Mucosa of rectum (tissue), 2 donors: ENCODE measurements around the gene ZBTB7B.
A peak's percentile ranks its signal among the peaks of the same experiment; 100 is the strongest.

Experiments
- H3K27ac ChIP-seq, 2 donors: one replicate each; pipeline ENCODE4 v1.7.0; 2013; ENCODE audit warnings: inconsistent platforms in 2 of 2, low read depth in 2 of 2, low read length in 2 of 2
- H3K27me3 ChIP-seq, 2 donors: one replicate each; pipeline ENCODE4 v1.7.0; 2013; ENCODE audit warnings: low read length in 2 of 2; ENCODE audit not compliant: control insufficient read depth in 2 of 2, insufficient read depth in 2 of 2
- H3K36me3 ChIP-seq, 2 donors: one replicate each; pipeline ENCODE4 v1.7.0; 2013; ENCODE audit warnings: low read length in 2 of 2; ENCODE audit not compliant: control insufficient read depth in 2 of 2, insufficient read depth in 2 of 2
- H3K4me1 ChIP-seq, 2 donors: one replicate each; pipeline ENCODE4 v1.7.0; 2013; ENCODE audit warnings: low read length in 2 of 2, mild to moderate bottlenecking in 1 of 2; ENCODE audit not compliant: control insufficient read depth in 2 of 2, insufficient read depth in 2 of 2
- H3K4me3 ChIP-seq, 2 donors: one replicate each; pipeline ENCODE4 v1.7.0; 2013; ENCODE audit warnings: low read length in 2 of 2
- H3K9ac ChIP-seq, 2 donors: one replicate each; pipeline ENCODE4 v1.7.0; 2013; ENCODE audit warnings: low read length in 2 of 2, low read depth in 1 of 2, mild to moderate bottlenecking in 1 of 2
- H3K9me3 ChIP-seq, 2 donors: one replicate each; pipeline ENCODE4 v1.7.0; 2013; ENCODE audit warnings: low read length in 2 of 2; ENCODE audit not compliant: control insufficient read depth in 2 of 2
- donor health status: healthy.
- donor health status: Normal muscosa, but diverticular disease.

Gene ZBTB7B

DNA sequence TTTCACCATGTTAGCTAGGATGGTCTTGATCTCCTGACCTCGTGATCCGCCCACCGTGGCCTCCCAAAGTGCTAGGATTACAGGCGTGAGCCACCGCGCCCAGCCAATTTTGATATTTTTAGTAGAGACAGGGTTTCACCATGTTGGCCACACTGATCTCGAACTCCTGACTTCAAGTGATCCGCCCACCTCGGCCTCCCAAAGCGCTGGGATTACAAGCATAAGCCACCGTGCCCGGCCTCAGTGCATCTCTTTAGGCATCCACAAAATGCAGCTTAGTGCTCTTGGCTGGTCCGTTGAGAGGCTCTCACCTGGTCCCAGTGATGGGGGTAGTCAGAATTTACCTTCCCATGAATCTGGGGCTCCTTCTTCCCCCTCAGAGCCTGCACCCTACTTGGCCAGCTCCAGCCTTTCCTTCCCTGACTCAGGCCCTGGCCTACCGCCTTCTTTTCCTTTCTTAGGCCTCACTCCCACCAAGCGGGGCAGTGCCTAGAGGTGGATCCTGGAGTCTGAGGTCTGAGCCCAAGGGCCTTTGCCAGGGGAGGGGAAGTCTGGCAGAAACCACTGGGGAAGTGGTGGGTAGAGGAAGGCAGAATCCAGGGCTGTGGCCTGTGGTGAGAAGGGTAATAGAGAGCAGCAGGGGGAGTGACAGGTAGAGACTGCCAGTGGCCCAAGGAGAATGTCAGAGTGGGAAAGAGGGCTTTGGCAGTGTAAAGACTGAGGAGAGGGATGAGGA lies 5.5 kb upstream of the ZBTB7B start:
- Histone ChIP-seq H3K36me3 (peaks cover 0 to 2% of the 10 kb centered on the region in 2 donors), H3K9ac (no peak overlapping the region), H3K4me1 (peaks cover 8 to 21% of the 10 kb centered on the region in 2 donors), H3K9me3 (no peaks in the 10 kb centered on the region), H3K27me3 (no peaks in the 10 kb centered on the region), H3K4me3 (no peak overlapping the region), H3K27ac (no peak overlapping the region)

GRCh38 chr1:154998201-154998780 lies 4.3 kb upstream of the ZBTB7B start:
- no peak overlapping the region for H3K4me3 ChIP-seq
- no peaks in the 10 kb centered on the region for H3K27me3 ChIP-seq
- H3K9ac ChIP-seq, result no peak overlapping the region
- no peak overlapping the region for H3K27ac ChIP-seq
- H3K4me1 ChIP-seq, result peaks cover 8 to 21% of the 10 kb centered on the region in 2 donors
- peaks cover 0 to 3% of the 10 kb centered on the region in 2 donors for H3K36me3 ChIP-seq
- H3K9me3 ChIP-seq, result no peaks in the 10 kb centered on the region

DNA sequence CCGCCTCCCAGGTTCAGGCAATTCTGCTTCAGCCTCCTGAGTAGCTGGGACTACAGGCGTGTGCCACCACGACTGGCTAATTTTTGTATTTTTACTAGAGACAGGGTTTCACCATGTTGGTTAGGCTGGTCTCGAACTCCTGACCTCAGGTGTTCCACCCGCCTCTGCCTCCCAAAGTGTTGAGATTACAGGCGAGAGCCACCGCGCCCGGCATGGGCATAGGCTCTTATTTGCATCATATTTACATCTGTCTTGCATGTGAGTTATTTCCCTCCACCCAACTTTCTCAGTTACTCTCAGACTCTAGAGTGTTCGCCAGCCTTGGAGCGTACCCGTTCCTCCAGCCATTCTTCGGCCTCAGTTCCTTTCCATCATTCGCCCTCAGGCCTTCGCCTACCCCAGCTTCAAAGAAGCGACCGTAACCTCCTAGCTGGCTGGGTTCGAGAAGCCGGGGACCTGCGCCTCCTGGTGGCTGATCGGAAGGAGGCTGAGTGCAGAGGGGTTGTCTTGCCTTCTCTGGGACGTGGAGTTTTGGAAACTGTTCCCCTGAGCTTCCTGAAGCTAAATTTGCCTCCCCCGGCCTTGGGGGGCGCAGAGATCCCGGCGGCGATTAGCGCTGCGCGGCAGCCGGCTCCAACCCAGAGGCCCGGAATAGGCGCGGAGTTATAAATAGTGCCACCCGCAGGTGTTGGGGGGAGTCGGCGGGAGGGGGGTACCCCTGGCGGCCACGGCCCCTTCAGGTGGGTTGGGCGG lies 3.6 kb upstream of the ZBTB7B start:
- H3K9me3 ChIP-seq, result no peaks in the 10 kb centered on the region
- peak overlapping the region; percentile 40 to 66 for H3K4me3 ChIP-seq
- peaks cover 0 to 3% of the 10 kb centered on the region in 2 donors for H3K36me3 ChIP-seq
- H3K4me1 ChIP-seq, result peaks cover 8 to 21% of the 10 kb centered on the region in 2 donors
- no peaks in the 10 kb centered on the region for H3K27me3 ChIP-seq
- peak overlapping the region; percentile 7 to 99 for H3K27ac ChIP-seq
- H3K9ac ChIP-seq, result peak overlapping the region in 1 of 2 donors; percentile 46

GRCh38 chr1:154999571-155000410 lies 2.8 kb upstream of the ZBTB7B start:
- H3K27ac ChIP-seq, result peak overlapping the region; percentile 99
- H3K4me3 ChIP-seq, result peak overlapping the region; percentile 87 to 88
- no peaks in the 10 kb centered on the region for H3K27me3 ChIP-seq
- H3K9ac ChIP-seq, result peak overlapping the region; percentile 89 to 92
- H3K36me3 ChIP-seq, result peaks cover 0 to 3% of the 10 kb centered on the region in 2 donors
- peaks cover 16 to 29% of the 10 kb centered on the region in 2 donors for H3K4me1 ChIP-seq
- no peaks in the 10 kb centered on the region for H3K9me3 ChIP-seq

- H3K27ac ChIP-seq, result peak overlapping the region; percentile 99
- no peaks in the 10 kb centered on the region for H3K9me3 ChIP-seq
- H3K4me1 ChIP-seq, result peaks cover 20 to 34% of the 10 kb centered on the region in 2 donors
- peaks cover 0 to 3% of the 10 kb centered on the region in 2 donors for H3K36me3 ChIP-seq
- peak overlapping the region; percentile 87 to 88 for H3K4me3 ChIP-seq
- H3K9ac ChIP-seq, result peak overlapping the region; percentile 89 to 93
- H3K27me3 ChIP-seq, result no peaks in the 10 kb centered on the region
Observed at GRCh38 chr1:155000411-155000725, 2.2 kb upstream of the ZBTB7B start.

DNA sequence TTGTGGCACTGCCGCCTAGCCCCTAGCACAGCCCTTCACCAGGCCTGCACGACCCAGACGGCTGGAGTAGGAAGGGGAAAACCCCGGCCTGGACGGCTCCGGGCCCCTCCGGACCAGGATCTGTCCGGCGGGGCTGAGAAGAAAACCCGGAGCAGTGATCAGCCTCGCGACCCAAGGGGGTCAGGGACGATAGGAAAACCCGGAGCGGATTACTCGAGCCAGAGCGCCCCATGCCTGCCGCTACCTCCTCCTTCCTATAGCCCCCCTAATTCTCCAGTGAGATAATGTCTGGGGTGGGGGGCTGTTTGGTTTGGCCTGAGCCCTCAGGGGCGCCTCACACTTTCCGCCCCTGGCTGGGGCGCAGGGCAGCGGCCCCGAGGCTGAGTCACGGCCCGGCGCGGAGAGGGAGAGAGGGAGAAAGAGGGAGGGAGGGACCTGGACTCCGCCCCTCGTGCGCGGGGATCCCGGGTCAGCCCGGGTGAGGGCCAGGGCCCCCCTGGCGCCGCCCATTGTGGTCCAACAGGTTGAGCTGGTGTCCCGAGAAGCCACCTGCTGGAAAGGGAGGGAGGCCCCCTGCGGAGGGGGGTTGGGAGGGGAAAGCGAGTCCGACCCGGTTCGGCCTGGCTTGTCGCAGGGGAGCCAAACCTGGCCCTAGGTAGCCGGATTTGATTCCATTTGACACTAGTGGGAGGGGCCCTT lies 1.7 kb upstream of the ZBTB7B start:
- Histone ChIP-seq H3K4me3 (peak overlapping the region; percentile 87 to 88), H3K9me3 (no peaks in the 10 kb centered on the region), H3K36me3 (peaks cover 0 to 3% of the 10 kb centered on the region in 2 donors), H3K27ac (peak overlapping the region; percentile 99), H3K4me1 (peaks cover 25 to 38% of the 10 kb centered on the region in 2 donors), H3K9ac (peak overlapping the region; percentile 89 to 93), H3K27me3 (no peaks in the 10 kb centered on the region)

GRCh38 chr1:155001425-155001674 lies 1.3 kb upstream of the ZBTB7B start:
- H3K9me3 ChIP-seq, result no peaks in the 10 kb centered on the region
- H3K36me3 ChIP-seq, result peaks cover 0 to 3% of the 10 kb centered on the region in 2 donors
- H3K9ac ChIP-seq, result peak overlapping the region; percentile 89 to 93
- no peaks in the 10 kb centered on the region for H3K27me3 ChIP-seq
- peak overlapping the region; percentile 99 for H3K27ac ChIP-seq
- peaks cover 30 to 38% of the 10 kb centered on the region in 2 donors for H3K4me1 ChIP-seq
- H3K4me3 ChIP-seq, result peak overlapping the region; percentile 87 to 88

DNA sequence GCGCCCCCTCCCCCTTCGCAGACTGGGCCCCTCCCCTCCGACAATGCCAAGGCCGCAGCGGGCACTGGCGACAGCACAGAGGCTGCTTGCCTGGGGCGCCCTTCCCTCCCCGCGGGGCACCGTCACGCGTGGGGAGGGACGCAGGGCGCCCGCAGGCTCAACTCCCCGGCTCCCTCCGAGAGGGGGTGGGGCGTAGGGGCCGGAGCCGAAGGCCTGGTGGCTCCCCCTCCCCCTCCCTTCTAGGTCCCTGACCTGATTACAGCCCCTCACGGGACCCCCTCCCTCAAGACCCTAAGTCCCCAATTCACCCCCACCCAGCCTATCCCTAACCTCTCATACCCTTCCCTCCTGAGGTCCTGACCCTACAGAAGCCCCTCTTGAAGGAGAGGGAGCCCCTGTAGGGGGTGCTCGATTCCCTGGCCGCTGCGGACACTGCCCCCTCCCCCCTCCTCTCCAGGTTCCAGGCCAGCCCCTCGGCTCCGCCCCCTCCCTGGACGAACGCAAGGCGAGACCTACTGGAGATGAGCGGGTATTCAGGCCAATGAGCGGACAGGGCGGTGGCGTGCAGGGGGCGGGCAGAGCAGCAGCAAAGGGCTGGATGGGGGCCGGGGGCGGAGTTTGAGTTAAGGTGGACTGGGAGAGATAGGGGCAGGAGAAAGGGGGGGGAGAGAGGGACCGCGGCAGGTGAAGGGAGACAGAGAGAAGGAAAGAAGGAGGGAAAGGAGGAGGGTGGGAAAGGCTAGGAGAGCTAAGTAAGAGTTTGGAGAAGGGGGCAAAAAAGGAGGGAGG lies 733 bp upstream of the ZBTB7B start:
- H3K4me1 ChIP-seq, result peaks cover 35 to 43% of the 10 kb centered on the region in 2 donors
- peak overlapping the region; percentile 89 to 93 for H3K9ac ChIP-seq
- H3K9me3 ChIP-seq, result no peaks in the 10 kb centered on the region
- peak overlapping the region; percentile 87 to 88 for H3K4me3 ChIP-seq
- H3K36me3 ChIP-seq, result peaks cover 0 to 3% of the 10 kb centered on the region in 2 donors
- no peaks in the 10 kb centered on the region for H3K27me3 ChIP-seq
- peak overlapping the region; percentile 99 for H3K27ac ChIP-seq

- Histone ChIP-seq H3K27me3 (no peaks in the 10 kb centered on the region), H3K4me3 (peak overlapping the region; percentile 95 to 100), H3K4me1 (peaks cover 48 to 57% of the 10 kb centered on the region in 2 donors), H3K9me3 (no peaks in the 10 kb centered on the region), H3K9ac (peak overlapping the region; percentile 100), H3K36me3 (peaks cover 0 to 3% of the 10 kb centered on the region in 2 donors), H3K27ac (peak overlapping the region; percentile 98 to 99)
Observed at GRCh38 chr1:155003227-155003765, 694 bp downstream of the ZBTB7B start.
